HUDEP-2 (cell line): Measurements from ENCODE around the gene RALGDS.

Experiments
- DNase-seq, 76 experiments: peaks; one replicate each; lab custom pipeline; 2025; ENCODE audit not compliant: unreplicated experiment in 76 of 76; lab: John Stamatoyannopoulos, UW

RALGDS gene

DNA sequence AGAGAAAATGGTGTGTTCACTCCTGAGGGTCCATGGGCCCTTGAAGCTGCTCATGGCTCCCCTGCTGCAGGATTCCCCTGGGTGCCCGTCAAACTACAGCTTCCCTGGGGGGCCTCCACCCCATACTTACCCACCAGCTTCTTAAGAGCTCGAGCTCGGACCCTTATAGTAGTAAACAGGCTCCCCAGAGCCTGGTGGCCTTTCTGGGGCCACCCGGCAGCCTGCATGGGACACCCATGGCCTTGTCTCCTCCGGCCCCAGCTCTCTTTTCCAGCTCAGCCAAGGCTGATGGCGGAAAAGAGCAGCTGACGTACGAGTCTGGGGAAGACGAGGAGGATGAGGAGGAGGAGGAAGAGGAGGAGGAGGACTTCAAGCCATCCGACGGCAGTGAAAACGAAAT, 63.5 kb downstream of the RALGDS start:
- DNase-seq = no peak

- DNase-seq = no peak
Observed at GRCh38 chr9:133057006-133057405, 64.0 kb downstream of the RALGDS start.

DNA sequence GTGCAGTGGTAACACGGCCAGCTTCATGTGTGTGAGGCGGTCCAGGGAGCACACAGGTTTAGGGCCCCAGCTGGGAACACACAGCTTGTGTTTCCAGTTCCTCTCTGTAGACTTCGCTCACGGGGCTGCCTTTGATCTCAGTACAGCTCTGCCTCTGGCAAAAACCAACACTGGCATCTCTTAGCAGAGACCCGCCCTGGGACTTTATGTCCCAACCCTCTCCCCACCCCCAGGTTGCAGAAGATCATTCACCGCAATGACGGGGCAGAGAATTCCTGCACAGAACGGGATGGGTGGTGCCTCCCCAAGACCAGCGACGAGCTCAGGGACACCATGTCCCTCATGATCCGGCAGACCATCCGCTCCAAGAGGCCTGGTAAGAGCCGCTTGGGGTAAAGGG, 64.5 kb downstream of the RALGDS start:
- DNase-seq = no peak

DNA sequence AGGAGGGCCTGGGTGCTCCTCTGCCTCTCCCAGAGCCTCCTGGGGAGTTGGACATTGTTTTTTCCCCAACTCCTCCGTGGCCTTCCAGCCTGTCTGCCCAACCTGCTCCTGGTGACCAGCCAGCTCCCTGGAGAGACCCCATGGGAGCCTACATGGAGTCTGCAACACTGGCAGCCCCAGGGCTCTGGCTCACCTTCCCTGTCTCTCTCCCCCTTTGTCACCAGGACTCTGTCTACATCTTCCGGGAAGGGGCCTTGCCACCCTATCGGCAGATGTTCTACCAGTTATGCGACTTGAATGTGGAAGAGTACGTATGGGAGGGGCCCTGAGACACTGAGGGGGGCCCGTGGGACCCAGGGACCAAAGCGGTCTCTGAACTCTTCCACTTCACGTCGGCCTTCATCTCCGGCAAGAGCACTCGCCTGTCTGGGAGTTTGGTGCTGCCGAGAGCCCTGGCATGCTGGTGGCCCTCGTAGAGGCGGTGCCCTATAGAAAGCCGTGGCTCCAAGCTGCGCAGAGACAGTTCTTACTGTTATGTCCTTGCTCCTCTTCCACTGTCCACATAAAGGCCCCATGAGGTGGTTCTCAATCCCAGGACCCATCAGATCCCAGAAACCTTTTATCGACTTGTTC, 65.1 kb downstream of the RALGDS start:
- no peak for DNase-seq

DNA sequence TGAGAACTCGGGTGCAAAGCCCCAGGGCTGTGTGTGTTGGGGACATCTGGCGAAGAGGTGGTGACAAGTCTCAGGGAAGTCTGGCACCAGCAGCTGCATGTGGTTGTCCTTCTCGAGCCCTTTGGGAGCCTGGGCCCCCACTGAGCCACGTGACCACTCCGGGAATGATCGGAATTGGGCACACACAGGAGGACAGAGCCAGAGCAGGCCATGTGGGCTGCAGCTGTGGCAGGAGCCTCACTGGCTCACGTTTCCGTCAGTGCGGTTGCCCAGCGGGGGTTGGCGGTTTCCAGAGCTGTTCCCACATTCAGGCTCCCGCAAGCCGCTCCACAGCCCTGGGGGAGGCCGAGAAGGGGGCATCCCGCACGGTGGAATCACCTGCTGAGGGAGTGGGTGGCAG, 66.1 kb downstream of the RALGDS start:
- DNase-seq = no peak

DNA sequence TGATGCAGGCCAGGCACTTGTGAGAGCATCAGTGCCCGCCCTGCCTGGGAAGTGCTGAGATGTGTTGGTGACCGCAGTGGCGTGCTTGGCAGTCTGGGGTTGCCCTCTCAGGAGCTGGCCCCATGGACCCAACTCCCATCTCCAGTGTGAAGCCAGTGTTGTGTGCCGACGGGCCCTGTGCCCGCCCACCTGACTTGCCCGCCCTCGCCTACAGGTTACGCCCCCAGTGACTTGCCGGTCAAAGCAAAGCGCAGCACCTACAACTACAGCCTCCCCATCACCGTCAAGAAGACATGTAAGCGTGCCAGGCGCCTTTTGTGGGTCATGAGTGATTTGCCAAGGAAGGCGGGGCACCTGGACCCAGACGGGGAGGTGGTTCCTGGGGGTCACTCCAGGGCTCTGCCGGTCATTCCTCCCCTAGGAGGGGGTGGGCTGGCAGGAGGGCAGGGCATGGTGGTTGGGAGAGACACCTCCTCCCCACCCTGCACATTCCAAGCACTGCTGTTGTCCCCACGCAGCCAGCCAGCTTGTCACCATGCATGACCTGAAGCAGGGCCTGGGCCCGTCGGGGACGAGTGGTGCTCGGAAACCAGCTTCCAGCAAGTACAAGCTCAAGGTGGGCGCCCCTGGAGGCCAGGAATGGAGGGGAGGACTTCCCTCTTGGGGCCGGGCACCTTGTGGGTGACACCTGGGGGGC, 66.7 kb downstream of the RALGDS start:
- DNase-seq = no peak

- no peak for DNase-seq
Observed at GRCh38 chr9:133051966-133052539, 69.0 kb downstream of the RALGDS start.

DNA sequence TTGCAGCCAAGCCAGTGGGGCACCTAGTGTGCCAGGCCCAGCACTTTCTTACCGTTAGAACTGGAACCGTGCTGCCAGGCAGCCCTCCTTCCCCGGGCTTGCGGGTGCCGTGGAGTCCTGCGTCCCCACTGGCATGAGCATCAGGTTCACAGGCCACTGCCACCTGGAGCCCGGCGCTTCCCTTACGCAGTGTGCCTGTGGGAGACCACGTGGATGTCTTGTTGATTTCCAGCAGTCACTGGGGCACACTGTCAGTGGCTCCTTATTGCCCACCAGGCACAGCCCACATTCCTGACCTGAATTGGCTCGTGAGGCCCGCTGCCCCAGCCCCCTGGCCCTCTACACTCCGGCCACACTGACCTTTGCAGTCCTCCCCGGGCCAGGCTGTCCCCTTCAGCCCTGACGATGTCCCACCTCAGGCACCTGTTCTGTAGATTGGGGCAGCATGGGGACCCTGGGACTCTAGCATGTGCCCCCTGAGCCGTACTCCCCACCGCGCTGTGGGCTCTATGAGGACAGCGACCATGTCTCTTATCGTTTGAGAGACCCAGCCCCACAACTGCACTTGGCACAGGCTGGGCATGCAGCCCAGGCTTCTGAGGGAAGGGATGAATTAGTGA, 69.6 kb downstream of the RALGDS start:
- no peak for DNase-seq

GRCh38 chr9:133050781-133051180, 70.3 kb downstream of the RALGDS start:
- DNase-seq = no peak

DNA sequence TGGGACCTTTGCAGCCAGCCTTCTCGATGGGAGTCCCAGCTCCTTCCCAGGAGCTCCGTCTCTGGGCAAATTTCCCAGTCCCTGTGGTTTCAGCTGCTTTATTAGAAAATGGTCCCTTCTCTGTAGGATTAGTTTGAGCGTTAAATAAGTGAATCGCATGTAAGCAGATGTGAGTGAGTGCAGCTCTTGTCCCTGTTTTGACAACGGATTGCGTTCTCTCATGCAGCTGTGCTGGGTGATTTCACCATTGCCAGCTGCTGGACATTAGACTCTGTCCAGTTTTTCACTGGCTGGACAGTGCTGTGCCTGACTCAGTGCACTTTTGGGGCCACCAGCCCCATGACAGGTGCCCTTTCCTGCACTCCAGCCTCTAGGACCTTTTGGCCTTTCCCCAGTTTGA, 70.9 kb downstream of the RALGDS start:
- DNase-seq = no peak

GRCh38 chr9:133049043-133049442, 72.0 kb downstream of the RALGDS start:
- DNase-seq = no peak

GRCh38 chr9:133048595-133048994, 72.4 kb downstream of the RALGDS start:
- DNase-seq = peak in 35 of 76 experiments; percentile 4 to 57 (median 24)
